DND-41 (cell line): ENCODE data around the gene POC1A.

Experiments
- ATAC-seq: fragments of 200-7000 bp; cut with Tn5 transposase; 3 replicates; pipeline ENCODE4 v1.9.1; 2021; ENCODE audit warnings: low read depth; ENCODE audit not compliant: insufficient read depth
- DNase-seq: peaks from one replicate; pipeline ENCODE4 v3.0.0-alpha.2; 2020
- H2AFZ ChIP-seq: 2 replicates; pipeline ENCODE4 v1.6.0; 2012; ENCODE audit warnings: low read depth, low read length
- H3K27ac ChIP-seq: 2 replicates; pipeline ENCODE4 v1.5.1; 2012; ENCODE audit warnings: low read length, inconsistent platforms
- H3K27me3 ChIP-seq: fragments of 200-600 bp; sonication (generic); 2 replicates; pipeline ENCODE4 v1.6.0; 2012; ENCODE audit warnings: low read length, mild to moderate bottlenecking, inconsistent platforms; ENCODE audit not compliant: insufficient read depth, poor library complexity
- H3K36me3 ChIP-seq: 2 replicates; pipeline ENCODE4 v1.5.1; 2012; ENCODE audit warnings: low read length, inconsistent platforms; ENCODE audit not compliant: insufficient read depth
- H3K4me1 ChIP-seq: 2 replicates; pipeline ENCODE4 v1.5.1; 2012; ENCODE audit warnings: mild to moderate bottlenecking, low read length; ENCODE audit not compliant: insufficient read depth
- H3K4me2 ChIP-seq: 2 replicates; pipeline ENCODE4 v1.6.0; 2012; ENCODE audit warnings: mild to moderate bottlenecking, moderate library complexity, low read length, inconsistent platforms; ENCODE audit not compliant: insufficient read depth
- H3K4me3 ChIP-seq, 2 experiments: fragments of 200-600 bp in 1 of 2; shearing (Covaris generic) in 1 of 2; 2 replicates each; pipeline ENCODE4 v1.5.1; 2012 to 2016; ENCODE audit warnings: inconsistent platforms in 2 of 2, low read length in 2 of 2, mild to moderate bottlenecking in 2 of 2, low read depth in 1 of 2, moderate library complexity in 1 of 2
- H3K79me2 ChIP-seq: 2 replicates; pipeline ENCODE4 v1.6.0; 2012; ENCODE audit warnings: low read length, inconsistent platforms; ENCODE audit not compliant: insufficient read depth
- H3K9ac ChIP-seq: 2 replicates; pipeline ENCODE4 v1.6.0; 2012; ENCODE audit warnings: low read depth, mild to moderate bottlenecking, inconsistent platforms, low read length, moderate library complexity
- H3K9me3 ChIP-seq: 2 replicates; pipeline ENCODE4 v1.5.1; 2012; ENCODE audit warnings: low read length, moderate library complexity, mild to moderate bottlenecking, inconsistent platforms; ENCODE audit not compliant: insufficient read depth, severe bottlenecking
- H4K20me1 ChIP-seq: 2 replicates; pipeline ENCODE4 v1.6.0; 2012; ENCODE audit warnings: low read length; ENCODE audit not compliant: insufficient read depth
- EZH2 ChIP-seq: IDR thresholded peaks from 3 replicates; pipeline ENCODE4 v1.6.1; 2012; ENCODE audit warnings: borderline replicate concordance, low read depth, mild to moderate bottlenecking, moderate library complexity, low read length, inconsistent platforms; ENCODE audit not compliant: severe bottlenecking
- TF ChIP-seq, protein P1 (sequence below): IDR thresholded peaks from 2 replicates; pipeline ENCODE4 v1.5.1; 2012; ENCODE audit warnings: borderline replicate concordance, low read length, moderate library complexity, mild to moderate bottlenecking; ENCODE audit not compliant: poor library complexity, severe bottlenecking; ENCODE audit errors: extremely low read depth

Gene POC1A

GRCh38 chr3:52106951-52107611 lies 47.1 kb downstream of the POC1A start:
- H3K4me2 ChIP-seq = no peak overlapping the region
- no peak overlapping the region for H2AFZ ChIP-seq
- DNase-seq (no peak), ATAC-seq (no peak)
- H3K9me3 ChIP-seq = peaks cover 4% of the 10 kb centered on the region
- TF ChIP-seq, protein P1, sequence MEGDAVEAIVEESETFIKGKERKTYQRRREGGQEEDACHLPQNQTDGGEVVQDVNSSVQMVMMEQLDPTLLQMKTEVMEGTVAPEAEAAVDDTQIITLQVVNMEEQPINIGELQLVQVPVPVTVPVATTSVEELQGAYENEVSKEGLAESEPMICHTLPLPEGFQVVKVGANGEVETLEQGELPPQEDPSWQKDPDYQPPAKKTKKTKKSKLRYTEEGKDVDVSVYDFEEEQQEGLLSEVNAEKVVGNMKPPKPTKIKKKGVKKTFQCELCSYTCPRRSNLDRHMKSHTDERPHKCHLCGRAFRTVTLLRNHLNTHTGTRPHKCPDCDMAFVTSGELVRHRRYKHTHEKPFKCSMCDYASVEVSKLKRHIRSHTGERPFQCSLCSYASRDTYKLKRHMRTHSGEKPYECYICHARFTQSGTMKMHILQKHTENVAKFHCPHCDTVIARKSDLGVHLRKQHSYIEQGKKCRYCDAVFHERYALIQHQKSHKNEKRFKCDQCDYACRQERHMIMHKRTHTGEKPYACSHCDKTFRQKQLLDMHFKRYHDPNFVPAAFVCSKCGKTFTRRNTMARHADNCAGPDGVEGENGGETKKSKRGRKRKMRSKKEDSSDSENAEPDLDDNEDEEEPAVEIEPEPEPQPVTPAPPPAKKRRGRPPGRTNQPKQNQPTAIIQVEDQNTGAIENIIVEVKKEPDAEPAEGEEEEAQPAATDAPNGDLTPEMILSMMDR = no peak
- TF ChIP-seq EZH2 = no peak
- no peak overlapping the region for H3K4me3 ChIP-seq
- H3K27ac ChIP-seq = no peak overlapping the region
- no peaks in the 10 kb centered on the region for H3K79me2 ChIP-seq
- no peaks in the 10 kb centered on the region for H3K27me3 ChIP-seq
- no peaks in the 10 kb centered on the region for H3K4me1 ChIP-seq
- peaks cover 9% of the 10 kb centered on the region for H4K20me1 ChIP-seq
- peaks cover 87% of the 10 kb centered on the region for H3K36me3 ChIP-seq
- no peak overlapping the region for H3K9ac ChIP-seq

DNA sequence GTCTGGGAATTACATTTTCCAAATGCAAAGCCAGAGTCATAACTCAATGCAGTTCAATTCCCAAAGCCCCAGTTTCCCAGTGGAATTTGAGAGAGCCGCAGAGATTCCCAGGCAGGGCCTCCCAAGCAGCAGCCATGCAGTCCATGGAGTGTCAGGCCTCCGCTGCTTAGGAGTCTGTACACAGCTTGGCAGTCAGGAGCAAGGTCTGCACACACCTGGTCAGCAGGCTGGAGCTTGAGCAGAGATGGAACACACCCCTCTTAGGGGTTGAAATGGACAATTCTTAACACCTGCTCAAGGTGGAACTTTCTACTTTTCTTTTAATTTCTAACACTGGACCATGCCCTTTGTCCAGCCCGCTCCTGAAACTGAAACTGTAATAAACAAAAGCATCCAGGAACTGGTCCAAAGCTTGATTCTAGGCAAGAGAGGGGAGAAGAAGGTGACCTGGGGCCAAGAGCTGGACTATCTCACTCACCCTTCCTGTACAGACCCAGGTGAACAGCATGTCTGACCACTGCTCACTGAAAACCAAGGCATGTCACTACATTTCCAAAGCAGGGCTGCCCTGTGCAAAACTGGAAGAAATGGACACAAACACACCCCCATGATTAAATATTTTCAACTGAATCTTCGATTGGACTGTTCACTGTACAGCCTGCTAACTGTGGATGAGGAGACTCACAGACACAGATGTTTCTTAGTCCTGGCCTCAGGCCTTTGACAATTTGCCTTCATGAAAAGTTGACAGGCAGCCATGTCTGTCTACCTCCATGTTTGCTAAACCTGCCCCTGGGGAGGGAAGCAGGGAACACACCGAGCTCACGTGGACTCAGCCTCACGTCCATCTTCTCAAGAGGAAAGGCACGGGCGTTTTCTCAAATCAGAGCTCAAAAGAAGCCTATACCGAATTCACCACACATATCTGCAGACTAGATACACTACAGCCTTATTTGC lies 49.3 kb downstream of the POC1A start:
- Histone ChIP-seq H3K4me1 (no peaks in the 10 kb centered on the region), H2AFZ (no peak overlapping the region), H3K27ac (no peak overlapping the region), H4K20me1 (peaks cover 6% of the 10 kb centered on the region), H3K36me3 (peaks cover 77% of the 10 kb centered on the region), H3K4me3 (no peak overlapping the region), H3K9me3 (peaks cover 4% of the 10 kb centered on the region), H3K9ac (no peak overlapping the region), H3K79me2 (no peaks in the 10 kb centered on the region), H3K27me3 (no peaks in the 10 kb centered on the region), H3K4me2 (no peak overlapping the region)
- TF ChIP-seq, protein P1 = no peak
- no peak for TF ChIP-seq EZH2
- ATAC-seq (no peak), DNase-seq (no peak)

GRCh38 chr3:52102934-52103333 lies 51.3 kb downstream of the POC1A start:
- DNase-seq = no peak
- Histone ChIP-seq H3K27me3 (no peaks in the 10 kb centered on the region), H3K9me3 (peaks cover 4% of the 10 kb centered on the region), H4K20me1 (peaks cover 6% of the 10 kb centered on the region), H3K27ac (no peak overlapping the region), H3K4me1 (no peaks in the 10 kb centered on the region), H3K4me2 (no peak overlapping the region), H2AFZ (no peak overlapping the region), H3K9ac (no peak overlapping the region), H3K36me3 (peaks cover 76% of the 10 kb centered on the region), H3K4me3 (no peak overlapping the region), H3K79me2 (no peaks in the 10 kb centered on the region)
- no peak for ATAC-seq
- TF ChIP-seq, protein P1 = no peak
- TF ChIP-seq EZH2 = no peak
